Activated CD4-positive, alpha-beta T cell treated with anti-CD3 and anti-CD28 coated beads, Interleukin-2, amount 50 U/mL, for 4 hours (primary cell): Measurements from ENCODE around the gene MAML2.

ENCODE experiments used
- DNase-seq, 2 experiments: peaks; one replicate each; pipeline ENCODE4 v3.0.0-alpha.2; 2020

MAML2 gene

GRCh38 chr11:95993438-95994298, 349.3 kb downstream of the MAML2 start:
- no peak for DNase-seq

- no peak for DNase-seq
Observed at GRCh38 chr11:95991545-95991944, 351.4 kb downstream of the MAML2 start.

- no peak for DNase-seq
Observed at GRCh38 chr11:95991101-95991500, 351.9 kb downstream of the MAML2 start.

GRCh38 chr11:95989780-95990179, 353.2 kb downstream of the MAML2 start:
- no peak for DNase-seq

- DNase-seq = no peak
Observed at GRCh38 chr11:95989076-95989605, 353.9 kb downstream of the MAML2 start.

GRCh38 chr11:95985174-95985808, 357.7 kb downstream of the MAML2 start:
- no peak for DNase-seq

- DNase-seq = no peak
Observed at GRCh38 chr11:95984072-95984471, 358.9 kb downstream of the MAML2 start.

- DNase-seq = no peak
Observed at GRCh38 chr11:95977534-95978174, 365.3 kb downstream of the MAML2 start.

GRCh38 chr11:95976550-95976949, 366.4 kb downstream of the MAML2 start:
- DNase-seq = no peak

- DNase-seq = no peak
Observed at GRCh38 chr11:95975343-95975742, 367.7 kb downstream of the MAML2 start.

- DNase-seq = no peak
Observed at GRCh38 chr11:95972060-95972459, 370.9 kb downstream of the MAML2 start.

- no peak for DNase-seq
Observed at GRCh38 chr11:95968585-95968984, 374.4 kb downstream of the MAML2 start.

- DNase-seq = no peak
Observed at GRCh38 chr11:95964281-95964680, 378.7 kb downstream of the MAML2 start.

GRCh38 chr11:95961758-95962157, 381.2 kb downstream of the MAML2 start:
- no peak for DNase-seq

GRCh38 chr11:95950905-95951304, 392.1 kb downstream of the MAML2 start:
- DNase-seq = no peak

- no peak for DNase-seq
Observed at GRCh38 chr11:95948637-95949036, 394.4 kb downstream of the MAML2 start.

- DNase-seq = no peak
Observed at GRCh38 chr11:95944623-95945022, 398.4 kb downstream of the MAML2 start.

- no peak for DNase-seq
Observed at GRCh38 chr11:95943546-95943945, 399.4 kb downstream of the MAML2 start.

- no peak for DNase-seq
Observed at GRCh38 chr11:95939091-95939490, 403.9 kb downstream of the MAML2 start.

- no peak for DNase-seq
Observed at GRCh38 chr11:95937358-95937757, 405.6 kb downstream of the MAML2 start.

GRCh38 chr11:95933594-95933993, 409.4 kb downstream of the MAML2 start:
- no peak for DNase-seq

GRCh38 chr11:95931916-95932315, 411.1 kb downstream of the MAML2 start:
- no peak for DNase-seq

GRCh38 chr11:95930948-95931347, 412.0 kb downstream of the MAML2 start:
- DNase-seq = no peak

- no peak for DNase-seq
Observed at GRCh38 chr11:95926726-95927125, 416.3 kb downstream of the MAML2 start.
